ENCODE measurements around the gene AJM1.
"Not testable (repeated sequence)": the region's sequence is repeated elsewhere in the genome, so short reads cannot be mapped to it uniquely, and the experiment has no call there.

The AJM1 gene

GRCh38 chr9:136863623-136864273 is 21.5 kb downstream of the AJM1 start:
- no peak overlapping the region for H3K4me3 ChIP-seq (ENCODE audit: low read depth, low read length)
- no peak for DNase-seq (ENCODE audit: low read depth)

- peak overlapping the region; percentile 89 for H3K4me3 ChIP-seq (ENCODE audit: low read depth, low read length)
- no peak for DNase-seq (ENCODE audit: low read depth)
Measured at GRCh38 chr9:136865041-136865767, 22.9 kb downstream of the AJM1 start.

- no peak for DNase-seq (ENCODE audit: low read depth)
- peak overlapping the region; percentile 89 for H3K4me3 ChIP-seq (ENCODE audit: low read depth, low read length)
Measured at GRCh38 chr9:136865768-136866103, 23.5 kb downstream of the AJM1 start.

- H3K4me3 ChIP-seq (ENCODE audit: low read depth, low read length), result peak overlapping the region; percentile 89
- not testable (repeated sequence) for DNase-seq (ENCODE audit: low read depth)
Measured at GRCh38 chr9:136866898-136867421, 24.7 kb downstream of the AJM1 start.

- H3K4me3 ChIP-seq (ENCODE audit: low read depth, low read length), result no peak overlapping the region
- no peak for DNase-seq (ENCODE audit: low read depth)
Measured at GRCh38 chr9:136867480-136867879, 25.2 kb downstream of the AJM1 start.

GRCh38 chr9:136867917-136868316 is 25.6 kb downstream of the AJM1 start:
- no peak overlapping the region for H3K4me3 ChIP-seq (ENCODE audit: low read depth, low read length)
- DNase-seq (ENCODE audit: low read depth), result no peak

GRCh38 chr9:136868644-136869043 is 26.4 kb downstream of the AJM1 start:
- H3K4me3 ChIP-seq (ENCODE audit: low read depth, low read length), result no peak overlapping the region
- DNase-seq (ENCODE audit: low read depth), result no peak

- H3K4me3 ChIP-seq (ENCODE audit: low read depth, low read length); DNase-seq (ENCODE audit: low read depth): not testable (repeated sequence)
Measured at GRCh38 chr9:136869611-136870010, 27.3 kb downstream of the AJM1 start.

- no peak for DNase-seq (ENCODE audit: low read depth)
- no peak overlapping the region for H3K4me3 ChIP-seq (ENCODE audit: low read depth, low read length)
Measured at GRCh38 chr9:136875155-136875554, 32.9 kb downstream of the AJM1 start.

GRCh38 chr9:136876476-136876875 is 34.2 kb downstream of the AJM1 start:
- no peak for DNase-seq (ENCODE audit: low read depth)
- H3K4me3 ChIP-seq (ENCODE audit: low read depth, low read length), result no peak overlapping the region

- no peak for DNase-seq (ENCODE audit: low read depth)
- H3K4me3 ChIP-seq (ENCODE audit: low read depth, low read length), result no peak overlapping the region
Measured at GRCh38 chr9:136880651-136881050, 38.4 kb downstream of the AJM1 start.

- no peak overlapping the region for H3K4me3 ChIP-seq (ENCODE audit: low read depth, low read length)
- DNase-seq (ENCODE audit: low read depth), result no peak
Measured at GRCh38 chr9:136881691-136882108, 39.4 kb downstream of the AJM1 start.

GRCh38 chr9:136882109-136882946 is 40.0 kb downstream of the AJM1 start:
- peak; percentile 45 for DNase-seq (ENCODE audit: low read depth)

GRCh38 chr9:136882947-136883283 is 40.6 kb downstream of the AJM1 start:
- not testable (repeated sequence) for DNase-seq (ENCODE audit: low read depth); H3K4me3 ChIP-seq (ENCODE audit: low read depth, low read length)

More at GRCh38 chr9:136882109-136882946, 40.0 kb downstream of the AJM1 start:
- peak overlapping the region; percentile 5 for H3K4me3 ChIP-seq (ENCODE audit: low read depth, low read length)

- not testable (repeated sequence) for H3K4me3 ChIP-seq (ENCODE audit: low read depth, low read length); DNase-seq (ENCODE audit: low read depth)
Measured at GRCh38 chr9:136883670-136884069, 41.4 kb downstream of the AJM1 start.

GRCh38 chr9:136885950-136886578 is 43.8 kb downstream of the AJM1 start, which contains the start of gene TRAF2:
TRAF2 (plus strand) TSS chr9:136886516; CDS start chr9:136898741, 12,225 bp downstream.
- H3K4me3 ChIP-seq (ENCODE audit: low read depth, low read length), result peak within 1 kb of the TSS; percentile 90
- DNase-seq (ENCODE audit: low read depth), result peak; percentile 99

- DNase-seq (ENCODE audit: low read depth), result no peak
- H3K4me3 ChIP-seq (ENCODE audit: low read depth, low read length), result peak overlapping the region; percentile 90
Measured at GRCh38 chr9:136886610-136887597, 44.6 kb downstream of the AJM1 start.

GRCh38 chr9:136888454-136888853 is 46.2 kb downstream of the AJM1 start:
- no peak overlapping the region for H3K4me3 ChIP-seq (ENCODE audit: low read depth, low read length)
- DNase-seq (ENCODE audit: low read depth), result no peak

Measured in skeletal muscle cell (primary cell).